ENCODE data around the gene PER3. TPM values are rescaled to one million over a fixed set of nuclear protein-coding genes. Genes with fewer than 3 reads are reported as not detected.

Gene PER3
- total and polyA plus RNA-seq, 2 of the 8 experiments (the other 6 are each of a cell fraction or from before 2014, with no cell fraction given) = 8.3 to 9.3 TPM

DNA sequence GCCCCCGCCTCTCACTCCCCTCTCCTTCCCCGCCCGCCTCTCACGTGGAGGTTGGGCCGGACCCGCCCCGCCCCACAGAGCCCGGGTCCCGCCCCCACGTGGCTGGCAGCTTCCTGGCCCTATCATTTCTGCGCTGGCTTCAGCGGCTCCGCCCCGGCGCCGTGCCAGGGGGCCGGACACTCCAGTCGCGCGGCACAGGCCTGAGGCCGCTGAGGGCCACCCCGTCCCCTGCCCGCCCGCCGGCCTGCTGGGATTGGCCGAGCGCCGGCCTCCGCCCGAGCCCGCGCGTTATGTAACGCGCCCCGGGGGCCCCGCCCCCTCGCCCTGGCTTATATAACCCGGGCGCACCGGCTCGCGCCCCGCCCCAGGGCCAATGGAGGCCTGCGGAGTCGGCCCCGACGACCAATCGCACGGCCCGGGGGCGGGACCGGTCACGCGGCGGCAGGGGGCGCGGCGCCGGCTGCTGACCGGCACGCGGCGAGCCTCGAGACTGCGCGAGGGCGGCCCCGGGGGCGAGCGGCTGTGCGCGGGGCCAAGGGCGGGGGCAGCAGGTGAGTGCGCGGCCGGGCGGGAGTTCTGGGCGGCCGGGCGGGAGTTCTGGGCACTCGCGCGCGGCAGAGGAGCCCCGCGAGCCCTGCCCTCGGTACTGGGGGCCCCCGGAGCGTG is at the start of gene PER3 (continued):
- TF ChIP-seq, protein P1, sequence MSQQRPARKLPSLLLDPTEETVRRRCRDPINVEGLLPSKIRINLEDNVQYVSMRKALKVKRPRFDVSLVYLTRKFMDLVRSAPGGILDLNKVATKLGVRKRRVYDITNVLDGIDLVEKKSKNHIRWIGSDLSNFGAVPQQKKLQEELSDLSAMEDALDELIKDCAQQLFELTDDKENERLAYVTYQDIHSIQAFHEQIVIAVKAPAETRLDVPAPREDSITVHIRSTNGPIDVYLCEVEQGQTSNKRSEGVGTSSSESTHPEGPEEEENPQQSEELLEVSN (IDR thresholded peaks at IDR 0.05) = peak; percentile 70; the same call in 1 of the 2 replicates
- TF ChIP-seq MAX (IDR thresholded peaks at IDR 0.05) = peak; percentile 92
- peak; percentile 29; the same call in 1 of the 2 replicates for TF ChIP-seq CEBPB (IDR thresholded peaks at IDR 0.05; ENCODE audit: low read depth, low read length)
- peak; percentile 35; the same call in 1 of the 2 replicates for TF ChIP-seq SP2 (IDR thresholded peaks at IDR 0.05; ENCODE audit: low read length)

Measured in H1 (cell line).